ENCODE data around the gene BPIFB1. TPM values are rescaled to one million over a fixed set of nuclear protein-coding genes. Genes with fewer than 3 reads are reported as not detected.

The BPIFB1 gene
- total RNA-seq, 2 donors from 2014 or later: 0.24 to 0.26 TPM

DNA sequence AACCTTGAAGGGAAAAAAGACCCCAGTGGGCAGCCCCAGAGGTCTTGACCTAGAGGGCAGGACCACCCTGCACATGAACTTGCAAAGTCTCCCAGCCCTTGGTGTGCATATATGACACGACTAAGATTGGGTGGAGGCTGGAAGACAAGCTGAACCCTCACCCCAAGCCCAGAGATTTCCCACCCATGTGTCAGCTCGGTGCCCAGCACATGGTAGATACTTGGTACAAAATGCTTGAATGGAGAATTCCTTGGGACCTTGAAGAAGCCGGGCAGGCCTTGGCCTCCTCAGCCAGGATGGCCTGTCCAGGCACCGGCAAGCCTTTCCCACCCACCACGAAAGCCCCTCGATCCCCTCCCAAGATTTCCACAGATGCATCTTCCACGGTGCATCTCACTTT lies 50.6 kb downstream of the BPIFB1 start:
- TF ChIP-seq, protein P1, sequence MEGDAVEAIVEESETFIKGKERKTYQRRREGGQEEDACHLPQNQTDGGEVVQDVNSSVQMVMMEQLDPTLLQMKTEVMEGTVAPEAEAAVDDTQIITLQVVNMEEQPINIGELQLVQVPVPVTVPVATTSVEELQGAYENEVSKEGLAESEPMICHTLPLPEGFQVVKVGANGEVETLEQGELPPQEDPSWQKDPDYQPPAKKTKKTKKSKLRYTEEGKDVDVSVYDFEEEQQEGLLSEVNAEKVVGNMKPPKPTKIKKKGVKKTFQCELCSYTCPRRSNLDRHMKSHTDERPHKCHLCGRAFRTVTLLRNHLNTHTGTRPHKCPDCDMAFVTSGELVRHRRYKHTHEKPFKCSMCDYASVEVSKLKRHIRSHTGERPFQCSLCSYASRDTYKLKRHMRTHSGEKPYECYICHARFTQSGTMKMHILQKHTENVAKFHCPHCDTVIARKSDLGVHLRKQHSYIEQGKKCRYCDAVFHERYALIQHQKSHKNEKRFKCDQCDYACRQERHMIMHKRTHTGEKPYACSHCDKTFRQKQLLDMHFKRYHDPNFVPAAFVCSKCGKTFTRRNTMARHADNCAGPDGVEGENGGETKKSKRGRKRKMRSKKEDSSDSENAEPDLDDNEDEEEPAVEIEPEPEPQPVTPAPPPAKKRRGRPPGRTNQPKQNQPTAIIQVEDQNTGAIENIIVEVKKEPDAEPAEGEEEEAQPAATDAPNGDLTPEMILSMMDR (conservative IDR thresholded peaks at IDR 0.05): no peak
- Mint-ChIP-seq H3K27ac (no peak overlapping the region), H3K4me3 (no peak overlapping the region), H3K4me1 (no peaks in the 10 kb centered on the region), H3K9me3 (no peaks in the 10 kb centered on the region), H3K36me3 (ENCODE audit: low read depth) (no peaks in the 10 kb centered on the region), H3K27me3 (ENCODE audit: insufficient read depth) (peaks cover 7% of the 10 kb centered on the region)
- no peak overlapping the region for H3K4me3 ChIP-seq (ENCODE audit: low read length)
- no peaks in the 10 kb centered on the region for H3K9me3 ChIP-seq (ENCODE audit: control insufficient read depth, low read length)
- WGBS, 2 experiments (ENCODE audit: insufficient coverage in 1 of 2, insufficient read length in 1 of 2): 91 to 94% methylated on average over 4 to 7 of the region's 7 CpGs
- no peaks in the 10 kb centered on the region for H3K4me1 ChIP-seq (ENCODE audit: control insufficient read depth, insufficient read depth, low read length)
- no peak for DNase-seq
- no peaks in the 10 kb centered on the region for H3K36me3 ChIP-seq (ENCODE audit: control insufficient read depth, insufficient read depth, low read length)
- H3K27me3 ChIP-seq (ENCODE audit: control insufficient read depth, insufficient read depth, low read length, poor library complexity, severe bottlenecking): no peaks in the 10 kb centered on the region
- H3K9ac ChIP-seq (ENCODE audit: extremely low read depth, low read length, poor library complexity, severe bottlenecking): no peak overlapping the region
- H3K27ac ChIP-seq (ENCODE audit: low read depth, low read length): no peak overlapping the region

GRCh38 chr20:33334111-33334510 lies 51.1 kb downstream of the BPIFB1 start:
- H3K4me3 ChIP-seq (ENCODE audit: low read length): no peak overlapping the region
- Mint-ChIP-seq H3K9me3 (no peaks in the 10 kb centered on the region), H3K4me3 (no peak overlapping the region), H3K27me3 (ENCODE audit: insufficient read depth) (peaks cover 7% of the 10 kb centered on the region), H3K4me1 (no peaks in the 10 kb centered on the region), H3K27ac (no peak overlapping the region), H3K36me3 (ENCODE audit: low read depth) (no peaks in the 10 kb centered on the region)
- H3K36me3 ChIP-seq (ENCODE audit: control insufficient read depth, insufficient read depth, low read length): no peaks in the 10 kb centered on the region
- whole genome bisulfite sequencing, 2 experiments (ENCODE audit: insufficient coverage in 1 of 2, insufficient read length in 1 of 2): 63 to 73% methylated on average over 2 to 3 of the region's 3 CpGs
- no peaks in the 10 kb centered on the region for H3K27me3 ChIP-seq (ENCODE audit: control insufficient read depth, insufficient read depth, low read length, poor library complexity, severe bottlenecking)
- no peak for DNase-seq
- no peaks in the 10 kb centered on the region for H3K4me1 ChIP-seq (ENCODE audit: control insufficient read depth, insufficient read depth, low read length)
- H3K9ac ChIP-seq (ENCODE audit: extremely low read depth, low read length, poor library complexity, severe bottlenecking): no peak overlapping the region
- TF ChIP-seq, protein P1 (conservative IDR thresholded peaks at IDR 0.05): no peak
- H3K27ac ChIP-seq (ENCODE audit: low read depth, low read length): no peak overlapping the region
- no peaks in the 10 kb centered on the region for H3K9me3 ChIP-seq (ENCODE audit: control insufficient read depth, low read length)

DNA sequence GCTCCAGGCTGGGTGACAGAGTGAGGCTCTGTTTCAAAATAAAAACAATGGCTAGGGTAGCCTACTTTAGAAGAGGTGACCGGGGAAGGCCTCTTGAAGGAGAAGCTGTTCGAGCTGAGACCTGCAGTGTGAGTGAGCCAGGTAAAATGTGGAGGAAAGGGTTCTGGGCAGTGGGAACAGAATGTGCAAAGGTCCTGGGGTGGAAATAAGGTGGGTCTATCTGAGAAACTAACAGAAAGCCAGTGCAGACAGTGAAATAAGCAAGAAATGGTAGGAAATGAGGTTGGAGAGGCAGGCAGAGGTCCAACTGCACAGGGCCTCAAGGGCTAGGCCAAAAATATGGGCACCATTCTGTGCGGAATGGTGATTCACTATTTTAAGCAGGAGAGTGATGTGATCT lies 53.4 kb downstream of the BPIFB1 start:
- WGBS, 2 experiments (ENCODE audit: insufficient coverage in 1 of 2, insufficient read length in 1 of 2): 92 to 100% methylated on average over 1 to 3 of the region's 3 CpGs
- no peaks in the 10 kb centered on the region for H3K36me3 ChIP-seq (ENCODE audit: control insufficient read depth, insufficient read depth, low read length)
- no peak overlapping the region for H3K4me3 Mint-ChIP-seq
- H3K4me3 ChIP-seq (ENCODE audit: low read length): no peak overlapping the region
- no peak for DNase-seq
- H3K4me1 Mint-ChIP-seq: peaks cover 8% of the 10 kb centered on the region
- TF ChIP-seq, protein P1 (conservative IDR thresholded peaks at IDR 0.05): no peak
- no peak overlapping the region for H3K9ac ChIP-seq (ENCODE audit: extremely low read depth, low read length, poor library complexity, severe bottlenecking)
- no peaks in the 10 kb centered on the region for H3K9me3 ChIP-seq (ENCODE audit: control insufficient read depth, low read length)
- no peaks in the 10 kb centered on the region for H3K9me3 Mint-ChIP-seq
- H3K27ac Mint-ChIP-seq: peak overlapping the region; percentile 60
- H3K27me3 Mint-ChIP-seq (ENCODE audit: insufficient read depth): peaks cover 4% of the 10 kb centered on the region
- no peak overlapping the region for H3K27ac ChIP-seq (ENCODE audit: low read depth, low read length)
- H3K36me3 Mint-ChIP-seq (ENCODE audit: low read depth): no peaks in the 10 kb centered on the region
- H3K4me1 ChIP-seq (ENCODE audit: control insufficient read depth, insufficient read depth, low read length): no peaks in the 10 kb centered on the region
- H3K27me3 ChIP-seq (ENCODE audit: control insufficient read depth, insufficient read depth, low read length, poor library complexity, severe bottlenecking): no peaks in the 10 kb centered on the region
